ENCODE results near the gene ERC2.

ERC2 gene

DNA sequence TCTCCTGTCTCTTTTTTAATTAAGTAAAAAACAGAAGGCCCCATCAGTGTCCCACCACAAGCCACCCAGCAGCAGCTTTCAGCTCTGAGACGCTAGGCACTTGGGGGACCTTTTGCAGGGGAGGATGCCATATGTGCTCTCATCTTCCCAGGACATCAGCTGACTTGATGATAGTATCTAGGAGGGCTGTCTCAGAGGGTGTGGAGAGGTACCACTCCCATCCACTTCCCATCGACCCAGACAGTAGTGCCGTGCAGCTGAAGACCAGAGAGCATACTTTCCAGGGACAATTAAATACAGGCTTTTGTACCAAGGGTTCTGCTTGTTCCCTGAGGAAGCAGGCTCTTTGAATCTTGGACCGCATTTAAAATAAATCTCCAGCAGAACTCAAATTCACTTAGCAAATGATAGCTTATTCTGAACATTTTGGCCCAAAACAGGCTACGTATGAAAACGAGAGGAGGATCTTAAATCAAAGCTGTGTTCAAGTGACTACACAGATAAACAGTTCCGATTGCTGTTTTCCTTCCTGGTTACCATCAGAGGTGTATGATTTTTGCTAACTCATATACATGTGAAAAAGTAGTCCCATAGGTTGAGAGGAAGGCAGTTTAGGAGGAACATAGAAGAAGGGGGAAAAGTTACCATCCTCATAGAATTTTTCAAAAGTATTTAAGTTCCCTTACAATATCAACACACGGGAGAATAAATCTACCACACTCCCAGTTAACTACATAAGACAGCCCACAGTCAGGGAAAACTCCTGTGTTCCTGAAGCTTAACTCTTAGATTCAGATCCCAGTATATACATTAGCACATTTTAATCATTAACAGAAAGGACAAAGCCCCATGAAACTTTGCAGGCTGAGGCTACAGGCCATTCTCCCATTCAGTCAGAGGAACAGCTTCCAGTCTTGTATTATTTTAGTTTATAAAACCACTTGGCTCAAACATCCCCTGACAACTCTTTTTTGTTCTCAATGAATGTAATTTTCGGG lies 990.7 kb downstream of the ERC2 start:
- FAIRE-seq = no peak

DNA sequence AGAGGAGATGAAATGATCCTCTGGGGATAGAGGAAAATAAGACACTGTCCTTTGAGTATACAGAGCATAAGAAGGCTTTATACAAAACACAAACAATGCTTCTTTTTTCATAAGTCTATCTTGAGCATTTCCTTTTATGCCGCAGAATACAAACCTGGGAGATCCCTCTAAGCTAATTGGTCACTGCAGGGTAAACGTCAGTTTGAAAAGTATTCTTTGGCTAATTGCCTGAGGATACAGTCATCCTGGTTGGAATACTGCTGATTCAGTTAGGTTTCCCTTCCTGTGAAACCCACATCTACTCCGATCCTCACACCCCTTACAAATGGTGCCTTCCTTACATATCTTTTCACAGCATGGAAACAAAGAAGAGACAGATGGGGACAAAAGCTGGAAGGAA lies 991.8 kb downstream of the ERC2 start:
- no peak for FAIRE-seq

DNA sequence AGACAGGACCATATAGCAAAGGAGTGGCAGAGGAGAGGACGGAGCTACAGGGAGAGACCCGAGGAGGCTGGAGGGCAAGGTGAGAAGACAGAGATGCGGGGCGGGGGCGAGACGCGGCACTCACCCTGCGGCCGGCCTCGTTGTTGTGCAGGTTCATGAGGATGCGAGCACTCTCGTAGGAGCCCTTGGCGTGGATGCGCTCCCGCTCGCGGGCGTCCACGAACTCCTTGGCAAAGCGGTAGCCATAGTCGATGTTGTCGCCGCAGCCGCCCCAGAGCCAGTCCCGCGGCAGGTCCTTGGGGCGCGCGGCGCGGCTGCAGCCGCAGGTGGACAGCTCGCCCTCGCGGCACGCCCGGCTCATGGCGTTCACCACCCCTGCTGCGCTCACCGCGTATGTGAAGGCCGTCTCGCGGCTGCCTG lies 994.0 kb downstream of the ERC2 start:
- no peak for FAIRE-seq

DNA sequence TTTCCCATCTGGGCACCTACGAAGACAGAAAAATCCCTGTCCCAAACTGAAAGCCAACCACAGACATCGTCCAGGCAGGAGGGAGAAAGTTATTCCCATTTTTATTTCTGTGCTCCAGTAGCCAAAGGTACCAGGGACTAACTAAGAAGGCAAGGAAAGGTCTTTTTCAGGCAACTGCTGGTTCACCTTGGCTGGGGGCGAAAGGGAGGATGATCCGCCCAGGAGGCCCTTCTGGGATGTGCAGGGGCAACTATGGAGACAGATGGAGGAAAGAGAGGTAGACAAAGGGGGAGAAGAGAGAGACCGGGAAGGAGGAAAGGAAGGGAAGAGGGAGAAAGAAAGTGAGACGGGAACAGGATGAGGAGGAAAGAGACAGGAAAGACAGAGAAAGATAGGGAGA lies 994.5 kb downstream of the ERC2 start:
- FAIRE-seq = no peak

DNA sequence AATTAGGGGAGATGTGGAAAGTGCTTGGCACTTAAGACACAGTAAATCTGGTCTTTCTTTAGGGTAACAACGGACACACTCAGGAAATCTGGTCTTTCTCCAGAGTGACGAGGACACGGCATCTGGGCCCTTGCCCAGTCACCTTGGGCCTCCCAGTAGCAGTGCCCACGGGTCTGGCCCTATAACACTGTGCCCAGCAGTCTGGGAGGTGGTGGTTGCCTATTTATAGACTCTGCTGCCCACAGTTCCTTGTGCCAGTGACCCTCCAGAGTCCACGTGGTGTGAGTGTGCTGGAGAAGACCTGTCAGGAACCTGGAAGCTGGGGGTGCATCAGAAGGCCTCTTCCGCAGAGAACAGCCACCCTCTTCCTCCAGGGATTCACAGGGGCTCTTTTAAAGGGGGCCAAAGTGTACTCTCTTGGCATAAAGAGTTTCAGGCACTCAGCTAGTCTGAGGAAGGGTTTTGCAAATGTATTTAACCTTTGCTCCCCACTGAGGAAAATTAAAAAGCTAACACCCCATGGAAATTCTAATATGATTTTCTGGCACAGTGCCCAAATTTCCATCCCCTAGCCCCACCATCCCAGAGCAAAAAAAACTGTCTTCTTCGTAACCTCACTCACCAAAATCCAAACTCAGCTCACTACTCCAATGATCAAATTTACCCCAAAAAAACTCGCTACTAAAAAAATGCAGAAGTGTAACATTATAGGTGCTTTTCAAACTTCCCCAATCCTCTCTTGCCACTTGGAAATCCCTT lies 996.6 kb downstream of the ERC2 start:
- no peak for FAIRE-seq

DNA sequence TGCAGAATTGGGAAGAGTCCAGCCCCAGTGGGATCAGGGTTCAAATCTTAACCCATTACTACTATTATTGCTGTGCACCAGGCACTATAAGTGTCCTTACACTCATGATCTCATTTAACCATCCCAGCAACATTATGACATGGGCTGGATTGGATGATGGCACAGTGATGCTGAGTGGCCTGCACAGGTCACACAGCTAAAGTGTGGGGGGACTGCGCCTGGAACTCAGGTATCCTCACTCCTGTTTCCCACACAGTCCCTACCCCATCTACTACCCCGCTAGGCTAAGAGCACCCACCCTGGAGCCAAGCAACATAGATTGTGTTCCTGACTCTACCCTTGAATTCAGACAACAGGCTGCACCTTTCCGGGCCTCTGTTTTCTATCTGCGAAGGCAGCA lies 997.2 kb downstream of the ERC2 start:
- no peak for FAIRE-seq

DNA sequence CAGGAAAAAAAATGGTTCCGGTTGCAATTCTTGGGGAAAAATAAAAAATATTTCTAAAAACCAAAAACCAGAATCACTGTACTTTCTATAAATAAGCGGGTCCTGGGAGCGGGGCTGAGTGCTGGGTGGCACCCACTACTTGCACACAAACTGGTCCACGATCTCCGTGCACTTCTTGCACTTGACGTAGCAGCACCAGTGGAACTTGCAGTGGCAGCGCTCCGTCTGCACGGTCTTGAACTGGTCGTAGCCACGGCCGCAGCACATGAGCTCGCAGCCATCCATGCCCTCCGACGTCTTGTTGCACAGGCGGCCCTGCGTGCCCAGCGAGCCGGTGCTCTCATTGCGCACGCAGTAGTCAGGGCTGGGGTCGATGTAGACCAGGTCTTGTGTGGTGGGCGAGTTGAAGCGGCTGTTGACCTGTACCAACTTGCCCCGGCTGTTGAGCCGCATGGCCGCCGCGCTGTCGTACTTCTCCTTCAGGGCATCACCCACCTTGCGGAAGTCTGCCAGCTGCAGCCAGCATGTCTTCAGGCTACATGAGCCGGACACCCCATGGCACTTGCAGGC lies 998.2 kb downstream of the ERC2 start:
- no peak for FAIRE-seq

DNA sequence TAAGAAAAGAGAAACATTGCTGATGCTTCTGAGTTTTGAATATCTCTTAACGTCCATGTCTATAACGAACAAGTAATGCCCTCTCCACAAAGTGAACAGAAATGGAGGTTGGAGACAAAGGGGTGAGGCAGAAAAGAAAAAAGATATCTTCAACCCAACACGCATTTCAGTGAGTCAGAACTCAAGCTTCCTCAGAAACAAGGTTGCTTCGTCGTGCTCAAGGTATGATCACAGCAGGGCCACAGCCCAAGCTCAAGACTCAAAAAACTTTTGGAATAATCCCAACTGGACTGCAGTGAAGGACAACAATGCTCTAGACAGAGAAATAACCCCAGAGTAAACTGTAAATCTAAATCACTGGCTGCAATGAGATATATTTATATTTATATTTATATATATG lies 1000.0 kb downstream of the ERC2 start:
- no peak for FAIRE-seq

DNA sequence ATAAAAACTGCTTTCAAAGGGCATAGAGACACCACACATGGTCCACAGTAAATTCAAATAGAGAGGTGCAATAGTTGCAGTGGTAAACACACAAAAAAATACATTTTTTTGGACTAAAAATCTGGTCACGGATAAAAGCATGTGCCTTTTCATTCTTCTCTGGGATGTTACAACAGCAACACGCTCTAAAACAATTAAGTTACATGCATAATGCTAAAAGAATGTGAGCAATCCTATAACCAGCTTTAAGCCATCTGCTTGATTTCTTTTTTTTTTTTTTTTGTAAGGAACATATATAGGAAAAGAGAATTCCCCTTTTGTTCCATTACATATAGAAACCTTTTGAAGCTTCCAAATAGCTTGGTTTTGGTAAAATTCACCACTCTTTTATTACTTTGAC lies 1001.2 kb downstream of the ERC2 start:
- no peak for FAIRE-seq

DNA sequence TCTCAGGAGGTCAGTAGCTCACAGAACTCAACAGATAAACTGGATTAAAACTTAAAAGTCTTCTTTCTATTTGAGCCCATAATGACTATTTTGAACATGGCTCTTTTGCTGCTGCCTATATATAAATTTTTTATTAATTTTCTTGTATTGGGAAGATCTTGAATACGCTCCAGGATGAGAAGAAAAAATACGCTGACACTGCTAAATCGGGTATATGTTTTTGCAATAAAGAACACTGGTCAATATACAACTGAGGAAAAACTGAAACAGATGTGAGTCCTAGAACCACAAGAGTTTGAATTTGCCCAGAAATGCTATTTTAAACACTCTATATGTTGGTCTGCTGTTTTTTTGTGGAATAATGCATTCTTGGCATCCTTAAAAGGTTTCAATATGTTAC lies 1001.7 kb downstream of the ERC2 start:
- no peak for FAIRE-seq

DNA sequence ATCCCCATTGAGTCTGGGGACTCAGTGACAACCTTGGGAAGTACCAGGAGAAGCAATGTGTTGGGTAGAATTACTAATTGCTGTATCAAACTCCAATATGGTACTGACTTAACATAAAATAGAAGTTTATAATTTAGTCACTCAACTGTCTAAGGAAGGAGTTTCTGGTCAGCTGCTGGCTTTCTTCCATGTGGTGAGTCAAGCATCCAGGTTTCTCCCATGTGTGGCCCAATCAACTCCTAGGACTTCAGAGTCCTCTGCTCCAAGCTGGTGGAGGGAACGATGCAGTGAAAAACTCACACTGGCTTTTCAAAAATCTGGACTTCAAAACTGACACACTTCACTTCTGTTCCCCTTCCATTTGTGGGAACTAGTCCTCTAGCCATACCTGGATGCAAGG lies 1006.4 kb downstream of the ERC2 start:
- no peak for FAIRE-seq

DNA sequence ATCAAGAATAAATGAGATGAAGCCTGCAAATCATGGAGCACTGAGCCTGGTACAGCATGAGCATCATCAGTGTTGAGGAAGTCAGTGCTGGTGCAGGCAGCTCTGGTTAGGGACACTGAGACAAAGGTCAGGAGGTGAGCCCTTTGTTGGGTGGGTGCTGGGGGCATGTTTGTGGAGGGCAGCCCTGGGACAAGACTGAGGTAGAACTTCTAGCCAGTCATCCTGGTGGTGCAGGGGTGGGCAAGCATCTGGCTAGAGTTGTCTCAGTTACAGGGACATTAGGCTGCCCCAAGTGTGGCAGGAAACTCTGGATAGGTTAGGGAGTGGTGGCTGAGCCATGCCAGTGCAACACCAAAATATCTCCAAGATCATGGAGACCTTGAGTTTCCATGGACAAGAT lies 1008.4 kb downstream of the ERC2 start:
- no peak for FAIRE-seq

Measured in TTC549 (cell line).